IPS-18a (cell line): ENCODE results near the gene NGEF.

Experiments used
- H3K27ac ChIP-seq: one replicate; pipeline ENCODE4 v1.5.1; 2013; ENCODE audit warnings: low read length
- H3K27me3 ChIP-seq: one replicate; pipeline ENCODE4 v1.6.1; 2013; ENCODE audit warnings: mild to moderate bottlenecking, low read length; ENCODE audit not compliant: control insufficient read depth, insufficient read depth
- H3K36me3 ChIP-seq: one replicate; pipeline ENCODE4 v1.6.1; 2013; ENCODE audit warnings: low read depth, low read length; ENCODE audit not compliant: control insufficient read depth
- H3K4me1 ChIP-seq: one replicate; pipeline ENCODE4 v1.6.1; 2013; ENCODE audit warnings: low read depth, low read length; ENCODE audit not compliant: control insufficient read depth
- H3K4me3 ChIP-seq: one replicate; pipeline ENCODE4 v1.5.1; 2013; ENCODE audit warnings: low read length
- H3K9ac ChIP-seq: one replicate; pipeline ENCODE4 v1.6.1; 2013; ENCODE audit warnings: mild to moderate bottlenecking, low read length, moderate library complexity
- H3K9me3 ChIP-seq: one replicate; pipeline ENCODE4 v1.6.1; 2013; ENCODE audit warnings: low read depth, low read length; ENCODE audit not compliant: control insufficient read depth

Gene NGEF

GRCh38 chr2:232839411-232840079 is 173.5 kb downstream of the NGEF start:
- H3K36me3 ChIP-seq, result peaks cover 56% of the 10 kb centered on the region
- no peak overlapping the region for H3K4me3 ChIP-seq
- H3K9ac ChIP-seq, result no peak overlapping the region

GRCh38 chr2:232838406-232838874 is 174.6 kb downstream of the NGEF start:
- H3K9ac ChIP-seq, result no peak overlapping the region
- H3K4me1 ChIP-seq, result no peaks in the 10 kb centered on the region
- no peak overlapping the region for H3K4me3 ChIP-seq
- H3K27me3 ChIP-seq, result no peaks in the 10 kb centered on the region
- no peak overlapping the region for H3K27ac ChIP-seq
- peaks cover 57% of the 10 kb centered on the region for H3K36me3 ChIP-seq
- no peaks in the 10 kb centered on the region for H3K9me3 ChIP-seq

More at GRCh38 chr2:232839411-232840079, 173.5 kb downstream of the NGEF start:
- H3K4me1 ChIP-seq, result no peaks in the 10 kb centered on the region
- H3K27ac ChIP-seq, result no peak overlapping the region
- no peaks in the 10 kb centered on the region for H3K27me3 ChIP-seq
- no peaks in the 10 kb centered on the region for H3K9me3 ChIP-seq

DNA sequence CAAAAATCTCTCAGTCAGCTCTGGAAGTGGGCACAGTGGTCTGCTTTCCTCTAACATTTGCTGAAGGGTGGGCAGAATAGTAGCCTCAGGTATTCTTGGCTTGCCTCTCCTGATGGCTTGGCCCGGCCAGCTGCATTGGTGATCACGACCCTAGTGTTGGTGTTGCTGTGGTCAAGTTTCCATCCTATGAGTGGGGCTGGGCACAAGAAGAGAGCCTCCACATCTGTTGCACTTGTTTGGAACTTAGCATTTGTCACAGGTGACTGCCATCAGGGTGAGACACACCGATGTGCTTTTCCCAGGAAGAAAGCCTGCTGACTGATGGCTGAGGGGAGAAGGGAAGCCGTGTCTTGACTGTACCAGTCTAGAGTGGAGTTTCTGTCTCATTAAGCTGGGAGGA is 176.1 kb downstream of the NGEF start:
- no peaks in the 10 kb centered on the region for H3K4me1 ChIP-seq
- H3K4me3 ChIP-seq, result no peak overlapping the region
- H3K9me3 ChIP-seq, result no peaks in the 10 kb centered on the region
- no peaks in the 10 kb centered on the region for H3K27me3 ChIP-seq
- no peak overlapping the region for H3K9ac ChIP-seq
- H3K27ac ChIP-seq, result no peak overlapping the region
- peaks cover 64% of the 10 kb centered on the region for H3K36me3 ChIP-seq

- Histone ChIP-seq H3K4me1 (no peaks in the 10 kb centered on the region), H3K9ac (no peak overlapping the region), H3K27ac (no peak overlapping the region), H3K27me3 (no peaks in the 10 kb centered on the region), H3K4me3 (no peak overlapping the region), H3K9me3 (no peaks in the 10 kb centered on the region), H3K36me3 (peaks cover 68% of the 10 kb centered on the region)
Observed at GRCh38 chr2:232835687-232836208, 177.3 kb downstream of the NGEF start.

- Histone ChIP-seq H3K4me1 (no peaks in the 10 kb centered on the region), H3K27ac (no peak overlapping the region), H3K9me3 (no peaks in the 10 kb centered on the region), H3K36me3 (peaks cover 51% of the 10 kb centered on the region), H3K4me3 (no peak overlapping the region), H3K27me3 (no peaks in the 10 kb centered on the region), H3K9ac (no peak overlapping the region)
Observed at GRCh38 chr2:232833830-232834229, 179.2 kb downstream of the NGEF start.

DNA sequence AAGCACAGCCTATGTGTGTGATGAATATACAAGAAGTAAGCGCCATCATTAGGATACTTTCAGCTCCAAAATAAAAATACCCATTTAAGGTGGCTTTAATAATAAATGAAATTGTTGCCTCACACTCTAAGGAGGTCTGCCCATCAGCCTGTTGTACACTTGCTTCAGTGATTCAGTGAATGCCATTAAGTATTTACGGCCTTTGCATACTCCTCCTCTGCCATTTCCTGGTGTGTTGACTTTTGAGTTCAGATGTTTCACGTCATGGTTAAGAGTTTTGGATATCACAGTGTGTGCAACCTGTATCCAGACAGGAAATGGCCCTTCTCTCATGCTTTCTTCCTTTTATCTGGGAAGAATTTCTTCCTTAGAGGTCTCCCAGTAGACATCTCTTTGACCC is 181.6 kb downstream of the NGEF start:
- H3K36me3 ChIP-seq, result peaks cover 40% of the 10 kb centered on the region
- no peaks in the 10 kb centered on the region for H3K27me3 ChIP-seq
- no peak overlapping the region for H3K27ac ChIP-seq
- H3K9me3 ChIP-seq, result no peaks in the 10 kb centered on the region
- no peaks in the 10 kb centered on the region for H3K4me1 ChIP-seq
- H3K9ac ChIP-seq, result no peak overlapping the region
- H3K4me3 ChIP-seq, result no peak overlapping the region

- H3K4me1 ChIP-seq, result no peaks in the 10 kb centered on the region
- no peaks in the 10 kb centered on the region for H3K9me3 ChIP-seq
- H3K4me3 ChIP-seq, result no peak overlapping the region
- H3K27ac ChIP-seq, result no peak overlapping the region
- peaks cover 38% of the 10 kb centered on the region for H3K36me3 ChIP-seq
- no peak overlapping the region for H3K9ac ChIP-seq
- no peaks in the 10 kb centered on the region for H3K27me3 ChIP-seq
Observed at GRCh38 chr2:232829988-232830387, 183.1 kb downstream of the NGEF start.
